K562 (cell line): ENCODE results near the gene MTPN. TPM values are rescaled to one million over a fixed set of nuclear protein-coding genes. Genes with fewer than 3 reads are reported as not detected.

ENCODE experiments used
- ARID2 ChIP-seq: fragments of 450-650 bp; IDR thresholded peaks from 2 replicates; pipeline ENCODE4 v1.6.1; 2017; ENCODE audit warnings: antibody characterized with exemption, mild to moderate bottlenecking
- ARNT ChIP-seq, 2 experiments: fragments of 450-650 bp; IDR thresholded peaks; 2 replicates each; pipeline ENCODE4 v1.6.1; 2016; ENCODE audit warnings: mild to moderate bottlenecking in 1 of 2
- CTBP1 ChIP-seq: fragments of 450-650 bp; IDR thresholded peaks from 2 replicates; pipeline ENCODE4 v1.6.1; 2016; ENCODE audit warnings: borderline replicate concordance
- ELF2 ChIP-seq: fragments of 250-450 bp; sonication (Bioruptor Pico); IDR thresholded peaks from 2 replicates; pipeline ENCODE4 v1.5.0; 2021; ENCODE audit warnings: mild to moderate bottlenecking
- FUS ChIP-seq: fragments of 200-400 bp; formaldehyde crosslinking; optimal IDR thresholded peaks from 2 replicates; pipeline ENCODE3; 2017; ENCODE audit warnings: low read depth, low read length
- HNRNPUL1 ChIP-seq: fragments of 200-400 bp; formaldehyde crosslinking; IDR thresholded peaks from 2 replicates; pipeline ENCODE4 v1.6.1; 2017; ENCODE audit warnings: low read length
- KLF6 ChIP-seq: fragments of 250-450 bp; sonication (Bioruptor Pico); IDR thresholded peaks from 2 replicates; pipeline ENCODE4 v1.4.0; 2020; ENCODE audit warnings: mild to moderate bottlenecking, moderate library complexity, borderline replicate concordance
- LEF1 ChIP-seq: fragments of 450-650 bp; IDR thresholded peaks from 2 replicates; pipeline ENCODE4 v1.6.1; 2016; ENCODE audit warnings: mild to moderate bottlenecking
- MCM2 ChIP-seq: fragments of 450-650 bp; IDR thresholded peaks from 2 replicates; pipeline ENCODE4 v1.6.1; 2017; ENCODE audit warnings: low read depth, mild to moderate bottlenecking
- PML ChIP-seq: IDR thresholded peaks from 2 replicates; pipeline ENCODE4 v1.6.1; 2012; ENCODE audit warnings: low read length, inconsistent platforms
- SMAD3 ChIP-seq: fragments of 450-650 bp; formaldehyde crosslinking; conservative IDR thresholded peaks from 2 replicates; pipeline ENCODE4 v1.4.0; 2020; ENCODE audit warnings: mild to moderate bottlenecking
- SMARCA4 ChIP-seq: fragments of 450-650 bp; IDR thresholded peaks from 2 replicates; pipeline ENCODE4 v1.6.1; 2016
- SMARCB1 ChIP-seq: IDR thresholded peaks from 2 replicates; pipeline ENCODE4 v1.6.1; 2011; ENCODE audit warnings: improper control_type of control experiment, low read depth; ENCODE audit not compliant: insufficient read length
- SRSF7 ChIP-seq: fragments of 200-400 bp; formaldehyde crosslinking; optimal IDR thresholded peaks from 2 replicates; pipeline ENCODE3; 2017; ENCODE audit warnings: mild to moderate bottlenecking, low read depth, low read length
- ZC3H4 ChIP-seq: sonication (generic); formaldehyde crosslinking; IDR thresholded peaks from 2 replicates; pipeline ENCODE4 v1.9.0; 2021; ENCODE audit warnings: missing genetic modification reagents, borderline replicate concordance
- ZEB2 ChIP-seq: fragments of 450-650 bp; IDR thresholded peaks from 2 replicates; pipeline ENCODE4 v1.6.1; 2016
- ZNF23 ChIP-seq: fragments of 250-450 bp; sonication (Bioruptor Pico); IDR thresholded peaks from 2 replicates; pipeline ENCODE4 v1.4.0; 2020; ENCODE audit warnings: mild to moderate bottlenecking
- ZNF24 ChIP-seq: fragments of 450-650 bp; IDR thresholded peaks from 2 replicates; pipeline ENCODE4 v1.6.1; 2016
- ZNF444 ChIP-seq: fragments of 250-450 bp; sonication (Bioruptor Pico); IDR thresholded peaks from 2 replicates; pipeline ENCODE4 v1.4.0; 2020; ENCODE audit warnings: mild to moderate bottlenecking, moderate library complexity
- polyA plus RNA-seq, 8 experiments: library from polyadenylated mRNA; depleted of rRNA in 4 of 8; stranded (reverse) in 5 of 8; unstranded in 3 of 8; fragments of >200 nt; fragmentation: Nextera tagmentation in 2 of 8; fragmentation: Illumina TruSeq in 1 of 8; extraction: Ambion mirVana in 2 of 8; extraction: Trizol in 1 of 8; gene quantifications; 2 replicates each; pipeline versions ENCODE4 v1.2.1 to v1.2.3, GENCODE V29; 2011 to 2014; ENCODE audit warnings: inconsistent platforms in 1 of 8, missing spikeins in 1 of 8
- total RNA-seq, 7 experiments: library from RNA; depleted of rRNA in 6 of 7; stranded (reverse); fragments of >200 nt in 6 of 7; fragmentation: Illumina TruSeq in 2 of 7; extraction: Trizol in 2 of 7; gene quantifications; 2 replicates each; pipeline versions ENCODE4 v1.2.1 to v1.2.3, GENCODE V29; 2011 to 2021; ENCODE audit warnings: low replicate concordance in 1 of 7
- TF ChIP-seq, protein P1 (sequence below): fragments of 450-650 bp; formaldehyde crosslinking; IDR thresholded peaks from 2 replicates; pipeline ENCODE4 v1.4.0; 2020; ENCODE audit warnings: mild to moderate bottlenecking, mixed read lengths
- TF ChIP-seq, protein P2 (sequence below): fragments of 250-450 bp; sonication (Bioruptor Pico); IDR thresholded peaks from 2 replicates; pipeline ENCODE4 v1.6.1; 2021; ENCODE audit warnings: mild to moderate bottlenecking
- TF ChIP-seq, protein P3 (sequence below): fragments of 250-450 bp; sonication (Bioruptor Pico); IDR thresholded peaks from 2 replicates; pipeline ENCODE4 v1.8.0; 2022; ENCODE audit warnings: inconsistent platforms, mild to moderate bottlenecking, moderate library complexity, borderline replicate concordance
- TF ChIP-seq, protein P4 (sequence below): conservative IDR thresholded peaks from 2 replicates; pipeline ENCODE4 v1.6.1; 2011; ENCODE audit warnings: low read depth, mild to moderate bottlenecking, low read length; ENCODE audit not compliant: control insufficient read depth
- TF ChIP-seq, protein P5 (sequence below): fragments of 250-450 bp; sonication (Bioruptor Pico); IDR thresholded peaks from 2 replicates; pipeline ENCODE4 v1.9.0; 2021; ENCODE audit warnings: mild to moderate bottlenecking, inconsistent platforms

Gene MTPN
- total and polyA plus RNA-seq, 9 of the 15 experiments (the other 6 are each of a cell fraction or from before 2014, with no cell fraction given): 68.5 to 261 (median 156) TPM

DNA sequence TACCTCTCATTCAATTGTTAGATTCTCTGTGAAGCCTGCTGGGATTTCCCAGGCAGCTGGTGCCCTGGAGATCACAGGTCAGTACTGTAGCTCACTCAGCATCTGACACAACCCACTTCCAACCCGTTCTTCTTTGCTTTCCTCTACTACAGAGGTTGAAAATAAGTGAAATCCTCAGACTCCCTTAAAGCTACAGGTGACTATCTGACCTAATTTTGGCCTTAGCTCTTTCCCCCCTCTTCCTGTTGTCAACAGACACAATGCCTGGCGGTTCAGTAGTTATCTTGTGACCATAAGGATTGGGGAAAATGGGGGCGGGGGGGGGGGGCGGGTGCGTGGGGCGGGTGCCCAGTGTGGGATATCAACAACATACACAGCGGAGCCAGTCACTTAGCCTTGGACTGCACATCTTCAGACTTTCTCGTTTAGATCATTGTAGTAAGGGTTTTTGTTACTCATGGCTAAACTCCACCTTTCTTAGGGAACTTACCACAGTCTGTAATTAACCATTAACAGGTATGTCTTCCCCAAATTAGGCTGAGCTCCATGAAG lies 37.8 kb downstream of the MTPN start (continued):
- TF ChIP-seq, protein P1, sequence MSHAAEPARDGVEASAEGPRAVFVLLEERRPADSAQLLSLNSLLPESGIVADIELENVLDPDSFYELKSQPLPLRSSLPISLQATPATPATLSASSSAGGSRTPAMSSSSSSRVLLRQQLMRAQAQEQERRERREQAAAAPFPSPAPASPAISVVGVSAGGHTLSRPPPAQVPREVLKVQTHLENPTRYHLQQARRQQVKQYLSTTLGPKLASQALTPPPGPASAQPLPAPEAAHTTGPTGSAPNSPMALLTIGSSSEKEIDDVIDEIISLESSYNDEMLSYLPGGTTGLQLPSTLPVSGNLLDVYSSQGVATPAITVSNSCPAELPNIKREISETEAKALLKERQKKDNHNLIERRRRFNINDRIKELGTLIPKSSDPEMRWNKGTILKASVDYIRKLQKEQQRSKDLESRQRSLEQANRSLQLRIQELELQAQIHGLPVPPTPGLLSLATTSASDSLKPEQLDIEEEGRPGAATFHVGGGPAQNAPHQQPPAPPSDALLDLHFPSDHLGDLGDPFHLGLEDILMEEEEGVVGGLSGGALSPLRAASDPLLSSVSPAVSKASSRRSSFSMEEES: no peak
- TF ChIP-seq, protein P2, sequence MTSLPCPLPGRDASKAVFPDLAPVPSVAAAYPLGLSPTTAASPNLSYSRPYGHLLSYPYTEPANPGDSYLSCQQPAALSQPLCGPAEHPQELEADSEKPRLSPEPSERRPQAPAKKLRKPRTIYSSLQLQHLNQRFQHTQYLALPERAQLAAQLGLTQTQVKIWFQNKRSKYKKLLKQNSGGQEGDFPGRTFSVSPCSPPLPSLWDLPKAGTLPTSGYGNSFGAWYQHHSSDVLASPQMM: no peak
- no peak for TF ChIP-seq FUS
- no peak; the same call in 1 of the 2 replicates for TF ChIP-seq ZEB2
- peak; percentile 66 for TF ChIP-seq SMARCA4
- TF ChIP-seq ARNT (IDR thresholded peaks at IDR 0.05): no peak
- no peak for TF ChIP-seq ELF2
- no peak for TF ChIP-seq ZNF24
- TF ChIP-seq KLF6 (CRISPR knock-in tag): no peak
- TF ChIP-seq ZNF444 (CRISPR knock-in tag): no peak
- no peak for TF ChIP-seq SMAD3 (CRISPR knock-in tag)
- no peak for TF ChIP-seq SMARCB1
- no peak for TF ChIP-seq CTBP1
- TF ChIP-seq PML: no peak; the same call in 1 of the 2 replicates
- no peak for TF ChIP-seq SRSF7
- no peak for TF ChIP-seq ZC3H4 (CRISPR knock-in tag)
- TF ChIP-seq MCM2: no peak
- TF ChIP-seq, protein P3, sequence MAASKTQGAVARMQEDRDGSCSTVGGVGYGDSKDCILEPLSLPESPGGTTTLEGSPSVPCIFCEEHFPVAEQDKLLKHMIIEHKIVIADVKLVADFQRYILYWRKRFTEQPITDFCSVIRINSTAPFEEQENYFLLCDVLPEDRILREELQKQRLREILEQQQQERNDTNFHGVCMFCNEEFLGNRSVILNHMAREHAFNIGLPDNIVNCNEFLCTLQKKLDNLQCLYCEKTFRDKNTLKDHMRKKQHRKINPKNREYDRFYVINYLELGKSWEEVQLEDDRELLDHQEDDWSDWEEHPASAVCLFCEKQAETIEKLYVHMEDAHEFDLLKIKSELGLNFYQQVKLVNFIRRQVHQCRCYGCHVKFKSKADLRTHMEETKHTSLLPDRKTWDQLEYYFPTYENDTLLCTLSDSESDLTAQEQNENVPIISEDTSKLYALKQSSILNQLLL (CRISPR knock-in tag): no peak
- no peak for TF ChIP-seq ZNF23 (CRISPR knock-in tag)
- TF ChIP-seq ARID2: no peak
- TF ChIP-seq HNRNPUL1: no peak
- TF ChIP-seq LEF1: peak; percentile 35; the same call in 1 of the 2 replicates
- TF ChIP-seq, protein P4, sequence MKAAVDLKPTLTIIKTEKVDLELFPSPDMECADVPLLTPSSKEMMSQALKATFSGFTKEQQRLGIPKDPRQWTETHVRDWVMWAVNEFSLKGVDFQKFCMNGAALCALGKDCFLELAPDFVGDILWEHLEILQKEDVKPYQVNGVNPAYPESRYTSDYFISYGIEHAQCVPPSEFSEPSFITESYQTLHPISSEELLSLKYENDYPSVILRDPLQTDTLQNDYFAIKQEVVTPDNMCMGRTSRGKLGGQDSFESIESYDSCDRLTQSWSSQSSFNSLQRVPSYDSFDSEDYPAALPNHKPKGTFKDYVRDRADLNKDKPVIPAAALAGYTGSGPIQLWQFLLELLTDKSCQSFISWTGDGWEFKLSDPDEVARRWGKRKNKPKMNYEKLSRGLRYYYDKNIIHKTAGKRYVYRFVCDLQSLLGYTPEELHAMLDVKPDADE: no peak
- TF ChIP-seq, protein P5, sequence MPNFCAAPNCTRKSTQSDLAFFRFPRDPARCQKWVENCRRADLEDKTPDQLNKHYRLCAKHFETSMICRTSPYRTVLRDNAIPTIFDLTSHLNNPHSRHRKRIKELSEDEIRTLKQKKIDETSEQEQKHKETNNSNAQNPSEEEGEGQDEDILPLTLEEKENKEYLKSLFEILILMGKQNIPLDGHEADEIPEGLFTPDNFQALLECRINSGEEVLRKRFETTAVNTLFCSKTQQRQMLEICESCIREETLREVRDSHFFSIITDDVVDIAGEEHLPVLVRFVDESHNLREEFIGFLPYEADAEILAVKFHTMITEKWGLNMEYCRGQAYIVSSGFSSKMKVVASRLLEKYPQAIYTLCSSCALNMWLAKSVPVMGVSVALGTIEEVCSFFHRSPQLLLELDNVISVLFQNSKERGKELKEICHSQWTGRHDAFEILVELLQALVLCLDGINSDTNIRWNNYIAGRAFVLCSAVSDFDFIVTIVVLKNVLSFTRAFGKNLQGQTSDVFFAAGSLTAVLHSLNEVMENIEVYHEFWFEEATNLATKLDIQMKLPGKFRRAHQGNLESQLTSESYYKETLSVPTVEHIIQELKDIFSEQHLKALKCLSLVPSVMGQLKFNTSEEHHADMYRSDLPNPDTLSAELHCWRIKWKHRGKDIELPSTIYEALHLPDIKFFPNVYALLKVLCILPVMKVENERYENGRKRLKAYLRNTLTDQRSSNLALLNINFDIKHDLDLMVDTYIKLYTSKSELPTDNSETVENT (CRISPR knock-in tag): no peak
